HCT116 (cell line): ENCODE data around the gene PYROXD2. TPM values are rescaled to one million over a fixed set of nuclear protein-coding genes. Genes with fewer than 3 reads are reported as not detected.

ENCODE experiments used
- ATF3 ChIP-seq: IDR thresholded peaks from 2 replicates; pipeline ENCODE4 v1.6.1; 2012
- CEBPB ChIP-seq: IDR thresholded peaks from 2 replicates; pipeline ENCODE4 v1.6.1; 2012; ENCODE audit warnings: low read depth
- EGR1 ChIP-seq: IDR thresholded peaks from 2 replicates; pipeline ENCODE4 v1.6.1; 2012; ENCODE audit warnings: low read depth
- EZH2 ChIP-seq: fragments of 200-600 bp; sonication (generic); IDR thresholded peaks from 2 replicates; pipeline ENCODE4 v1.6.1; 2017; ENCODE audit warnings: antibody characterized with exemption, mixed run types
- POLR2AphosphoS5 ChIP-seq: IDR thresholded peaks from 2 replicates; pipeline ENCODE4 v1.6.1; 2011; ENCODE audit warnings: mild to moderate bottlenecking, low read depth, low read length, moderate library complexity
- RAD21 ChIP-seq: IDR thresholded peaks from 2 replicates; pipeline ENCODE4 v1.6.1; 2012; ENCODE audit warnings: low read depth, mild to moderate bottlenecking
- REST ChIP-seq: IDR thresholded peaks from 2 replicates; pipeline ENCODE4 v1.6.1; 2012; ENCODE audit warnings: low read depth
- SP1 ChIP-seq: IDR thresholded peaks from 2 replicates; pipeline ENCODE4 v1.6.1; 2012; ENCODE audit warnings: low read depth
- SRF ChIP-seq: IDR thresholded peaks from 2 replicates; pipeline ENCODE4 v1.6.1; 2012; ENCODE audit warnings: low read depth
- YY1 ChIP-seq: IDR thresholded peaks from 2 replicates; pipeline ENCODE4 v1.6.1; 2011; ENCODE audit warnings: low read length, low read depth, moderate library complexity, mild to moderate bottlenecking; ENCODE audit not compliant: insufficient replicate concordance; ENCODE audit errors: extremely low read depth
- ZFX ChIP-seq: fragments of 450-650 bp; IDR thresholded peaks from 2 replicates; pipeline ENCODE4 v1.6.1; 2017
- microRNA counts: library from miRNA; unstranded; fragments of <30 nt; microRNA quantifications from one replicate; lab custom pipeline; 2015
- microRNA-seq: library from miRNA; unstranded; fragments of <30 nt; microRNA quantifications from one replicate; pipeline ENCODE4, GENCODE V29; 2016; ENCODE audit warnings: borderline number of aligned reads
- total RNA-seq: library from RNA; stranded (reverse); gene quantifications from one replicate; pipeline ENCODE4 v1.2.1, GENCODE V29; 2021; ENCODE audit not compliant: unreplicated experiment

PYROXD2 gene
- total RNA-seq, 1 experiment from 2014 or later, result 14.2 TPM

- no peak for TF ChIP-seq REST
- TF ChIP-seq SRF, result no peak
- TF ChIP-seq EZH2, result no peak
- no peak for TF ChIP-seq CEBPB
- no peak for TF ChIP-seq SP1
- TF ChIP-seq EGR1, result no peak
- no peak for TF ChIP-seq RAD21
- no peak for TF ChIP-seq ATF3
- TF ChIP-seq POLR2AphosphoS5, result no peak
- TF ChIP-seq ZFX, result no peak
- no peak for TF ChIP-seq YY1
Observed at GRCh38 chr10:98337484-98337883, 77.5 kb downstream of the PYROXD2 start (continued).

MicroRNAs within 50 kb of the gene (microRNA counts, 767-probe panel; counts per million panel counts)
- microRNA hsa-miR-1287 (lab: Ali Mortazavi, UCI), result not detected

Small RNA genes within 50 kb of the gene (microRNA-seq; reads per million reads assigned to microRNA genes)
- gene MIR1287 (189 reads per million, percentile 67 among the genes with 10 or more reads in this experiment), gene MIR4685 (not detected)

Other genes with a start within 250 kb of the PYROXD2 start
- 1.3 TPM for gene LOXL4, start 147.0 kb downstream of the PYROXD2 start, total RNA-seq
- 64.3 TPM for gene HPS1, start 31.8 kb upstream of the PYROXD2 start, total RNA-seq